Ureter (tissue), 1 donor: ENCODE results near the gene CITED2. TPM values are rescaled to one million over a fixed set of nuclear protein-coding genes. Genes with fewer than 3 reads are reported as not detected.
A peak's percentile ranks its signal among the peaks of the same experiment; 100 is the strongest.

Experiments used
- DNase-seq: peaks from one replicate; pipeline ENCODE4 v3.0.0-alpha.2; 2020; ENCODE audit warnings: low spot score
- total RNA-seq: library from RNA; stranded (reverse); gene quantifications from one replicate; pipeline ENCODE4 v1.2.4, GENCODE V29; 2023
- donor health status: DM: yes; HTN: yes; CAD: no.

The CITED2 gene
- total RNA-seq, 1 donor from 2014 or later = 67.0 TPM

- no peak for DNase-seq
Measured at GRCh38 chr6:139330826-139331500, 43.5 kb downstream of the CITED2 start.

- DNase-seq = no peak
Measured at GRCh38 chr6:139330306-139330705, 44.1 kb downstream of the CITED2 start.

GRCh38 chr6:139329224-139329623 is 45.2 kb downstream of the CITED2 start:
- no peak for DNase-seq

GRCh38 chr6:139327038-139327437 is 47.4 kb downstream of the CITED2 start:
- DNase-seq = no peak

- no peak for DNase-seq
Measured at GRCh38 chr6:139325686-139326085, 48.8 kb downstream of the CITED2 start.

GRCh38 chr6:139325125-139325524 is 49.3 kb downstream of the CITED2 start:
- no peak for DNase-seq

- DNase-seq = no peak
Measured at GRCh38 chr6:139324301-139324555, 50.2 kb downstream of the CITED2 start.

- peak; percentile 72 for DNase-seq
Measured at GRCh38 chr6:139323511-139324300, 50.7 kb downstream of the CITED2 start.

Other genes starting within 250 kb of the CITED2 start
- gene HECA, start 239.6 kb downstream of the CITED2 start, total RNA-seq = 26.1 TPM
- 0.94 TPM for gene TXLNB, start 82.7 kb downstream of the CITED2 start, total RNA-seq